Vagina (tissue), 2 donors: ENCODE measurements around the gene PPP6R2. TPM values are rescaled to one million over a fixed set of nuclear protein-coding genes. Genes with fewer than 3 reads are reported as not detected.

Source experiments
- DNase-seq, 2 donors: peaks; one replicate each; pipeline ENCODE4 v3.0.0-alpha.2; 2017; ENCODE audit errors: extremely low spot score in 2 of 2
- H3K27ac ChIP-seq: fragments of 200-600 bp; sonication (generic); one replicate; pipeline ENCODE4 v1.5.1; 2019
- H3K27me3 ChIP-seq: fragments of 200-600 bp; sonication (generic); one replicate; pipeline ENCODE4 v1.5.1; 2019
- H3K36me3 ChIP-seq, 2 donors: fragments of 200-600 bp; sonication (generic); one replicate each; pipeline ENCODE4 v1.5.1; 2017 to 2019
- H3K4me1 ChIP-seq: fragments of 200-600 bp; sonication (generic); one replicate; pipeline ENCODE4 v1.5.1; 2019
- H3K4me3 ChIP-seq, 2 donors: fragments of 200-600 bp; sonication (generic); 1 replicate in 1 of 2; 2 replicates in 1 of 2; pipeline ENCODE4 v1.5.1; 2016 to 2019
- H3K9me3 ChIP-seq: fragments of 200-600 bp; sonication (generic); one replicate; pipeline ENCODE4 v1.5.1; 2019
- POLR2A ChIP-seq, 2 donors: fragments of 450-650 bp; IDR thresholded peaks; one replicate each; pipeline ENCODE4 v1.6.1; 2017; ENCODE audit warnings: antibody characterized with exemption in 2 of 2, mild to moderate bottlenecking in 2 of 2, moderate library complexity in 2 of 2
- POLR2AphosphoS5 ChIP-seq, 2 donors: sonication (generic); formaldehyde crosslinking; IDR thresholded peaks; one replicate each; pipeline ENCODE4 v1.9.0; 2017; ENCODE audit warnings: antibody characterized with exemption in 2 of 2, mild to moderate bottlenecking in 2 of 2, low read depth in 1 of 2; ENCODE audit not compliant: insufficient read depth in 1 of 2
- intact Hi-C: fragments of 100-400 bp; cut with DNase I; formaldehyde crosslinking; loops from one replicate; pipeline ENCODE4 v1.15.1; 2023
- total RNA-seq: library from RNA; depleted of rRNA; stranded (reverse); fragments of >200 nt; gene quantifications from one replicate; pipeline ENCODE4 v1.2.3, GENCODE V29; 2016
- TF ChIP-seq, protein P1 (sequence below), 3 experiments: fragments of 450-650 bp in 2 of 3; fragments of 200-600 bp in 1 of 3; sonication (generic) in 1 of 3; IDR thresholded peaks; one replicate each; pipeline ENCODE4 v1.5.1; 2017 to 2019; ENCODE audit warnings: antibody characterized with exemption in 3 of 3, mild to moderate bottlenecking in 2 of 3, moderate library complexity in 2 of 3

The PPP6R2 gene
- total RNA-seq, 1 donor from 2014 or later: 49.1 TPM

DNA sequence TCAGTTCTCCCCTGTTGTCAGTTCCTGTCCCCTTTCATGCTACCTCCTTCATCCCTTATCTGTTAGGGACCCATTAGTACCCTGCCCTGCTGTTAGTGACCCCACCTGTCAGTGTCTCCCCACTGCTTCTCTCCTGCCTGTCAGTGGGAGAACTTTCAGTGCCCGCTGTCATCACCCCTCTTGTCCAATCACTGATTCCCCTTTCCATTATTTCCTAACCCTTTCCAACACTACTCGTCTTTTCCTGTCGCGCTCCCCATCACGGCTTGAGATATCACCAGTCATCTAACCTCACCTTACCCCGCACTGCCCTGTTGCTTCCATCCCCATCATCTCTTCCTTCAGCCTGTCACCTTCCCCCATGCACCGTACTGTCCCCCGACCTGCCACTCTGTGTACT lies 4.0 kb downstream of the PPP6R2 start:
- DNase-seq: no peak
- Histone ChIP-seq H3K4me1 (peaks cover 27% of the 10 kb centered on the region), H3K4me3 (no peak overlapping the region), H3K9me3 (no peaks in the 10 kb centered on the region), H3K27me3 (no peaks in the 10 kb centered on the region), H3K36me3 (peaks cover 0 to 6% of the 10 kb centered on the region in 2 donors), H3K27ac (no peak overlapping the region)
- intact Hi-C loops: no loop called here
- TF ChIP-seq POLR2A (IDR thresholded peaks at IDR 0.05) (no peak), POLR2AphosphoS5 (IDR thresholded peaks at IDR 0.05; ENCODE audit: insufficient read depth in 1 of 2, low read depth in 1 of 2) (no peak)
- TF ChIP-seq, protein P1, sequence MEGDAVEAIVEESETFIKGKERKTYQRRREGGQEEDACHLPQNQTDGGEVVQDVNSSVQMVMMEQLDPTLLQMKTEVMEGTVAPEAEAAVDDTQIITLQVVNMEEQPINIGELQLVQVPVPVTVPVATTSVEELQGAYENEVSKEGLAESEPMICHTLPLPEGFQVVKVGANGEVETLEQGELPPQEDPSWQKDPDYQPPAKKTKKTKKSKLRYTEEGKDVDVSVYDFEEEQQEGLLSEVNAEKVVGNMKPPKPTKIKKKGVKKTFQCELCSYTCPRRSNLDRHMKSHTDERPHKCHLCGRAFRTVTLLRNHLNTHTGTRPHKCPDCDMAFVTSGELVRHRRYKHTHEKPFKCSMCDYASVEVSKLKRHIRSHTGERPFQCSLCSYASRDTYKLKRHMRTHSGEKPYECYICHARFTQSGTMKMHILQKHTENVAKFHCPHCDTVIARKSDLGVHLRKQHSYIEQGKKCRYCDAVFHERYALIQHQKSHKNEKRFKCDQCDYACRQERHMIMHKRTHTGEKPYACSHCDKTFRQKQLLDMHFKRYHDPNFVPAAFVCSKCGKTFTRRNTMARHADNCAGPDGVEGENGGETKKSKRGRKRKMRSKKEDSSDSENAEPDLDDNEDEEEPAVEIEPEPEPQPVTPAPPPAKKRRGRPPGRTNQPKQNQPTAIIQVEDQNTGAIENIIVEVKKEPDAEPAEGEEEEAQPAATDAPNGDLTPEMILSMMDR (IDR thresholded peaks at IDR 0.05): no peak

DNA sequence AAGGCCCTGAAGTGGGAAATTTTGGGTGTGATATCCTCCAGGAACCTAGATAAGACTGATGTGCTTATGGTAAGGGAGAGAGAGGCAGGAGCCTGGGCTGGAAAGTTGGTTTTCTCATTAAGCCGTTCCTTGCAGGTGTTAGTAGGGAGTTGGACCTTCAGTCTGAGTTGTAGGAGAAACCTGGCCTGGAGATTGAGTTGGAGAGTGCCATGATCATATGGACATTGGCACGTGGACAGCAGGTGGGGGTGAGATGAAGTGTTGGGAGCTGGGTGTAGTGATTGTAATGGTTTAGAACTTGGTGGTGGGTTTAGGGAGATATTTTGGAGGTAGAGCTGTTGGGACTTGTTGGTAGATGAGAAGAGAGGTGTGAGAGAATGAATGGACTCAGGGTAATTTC lies 4.9 kb downstream of the PPP6R2 start:
- Histone ChIP-seq H3K9me3 (no peaks in the 10 kb centered on the region), H3K4me3 (no peak overlapping the region), H3K4me1 (peaks cover 18% of the 10 kb centered on the region), H3K27me3 (no peaks in the 10 kb centered on the region), H3K36me3 (peaks cover 0 to 6% of the 10 kb centered on the region in 2 donors), H3K27ac (no peak overlapping the region)
- intact Hi-C loops: no loop called here
- no peak for DNase-seq
- TF ChIP-seq POLR2AphosphoS5 (IDR thresholded peaks at IDR 0.05; ENCODE audit: insufficient read depth in 1 of 2, low read depth in 1 of 2) (no peak), POLR2A (IDR thresholded peaks at IDR 0.05) (no peak)
- TF ChIP-seq, protein P1 (IDR thresholded peaks at IDR 0.05): no peak

DNA sequence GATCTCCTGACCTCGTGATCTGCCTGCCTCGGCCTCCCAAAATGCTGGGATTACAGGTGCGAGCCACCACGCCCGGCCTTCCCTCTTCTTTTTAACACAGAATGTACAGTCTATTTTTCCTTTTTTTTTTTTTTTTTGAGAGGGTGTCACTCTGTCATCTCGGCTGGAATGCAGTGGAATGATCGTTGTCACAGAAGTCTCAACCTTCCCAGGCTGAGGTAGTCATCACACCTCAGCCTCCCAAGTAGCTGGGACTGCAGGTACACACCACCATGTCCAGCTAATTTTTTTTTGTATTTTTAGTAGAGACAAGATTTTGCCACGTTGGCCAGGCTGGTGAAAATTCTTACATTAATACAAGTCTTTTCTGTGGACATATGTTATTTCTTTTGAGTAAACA lies 13.1 kb downstream of the PPP6R2 start:
- Histone ChIP-seq H3K27ac (no peak overlapping the region), H3K9me3 (no peaks in the 10 kb centered on the region), H3K27me3 (no peaks in the 10 kb centered on the region), H3K4me1 (peaks cover 6% of the 10 kb centered on the region), H3K4me3 (no peak overlapping the region), H3K36me3 (peaks cover 0 to 14% of the 10 kb centered on the region in 2 donors)
- TF ChIP-seq POLR2AphosphoS5 (IDR thresholded peaks at IDR 0.05; ENCODE audit: insufficient read depth in 1 of 2, low read depth in 1 of 2) (no peak), POLR2A (IDR thresholded peaks at IDR 0.05) (no peak)
- TF ChIP-seq, protein P1 (IDR thresholded peaks at IDR 0.05): no peak
- no peak for DNase-seq
- intact Hi-C loops: no loop called here

DNA sequence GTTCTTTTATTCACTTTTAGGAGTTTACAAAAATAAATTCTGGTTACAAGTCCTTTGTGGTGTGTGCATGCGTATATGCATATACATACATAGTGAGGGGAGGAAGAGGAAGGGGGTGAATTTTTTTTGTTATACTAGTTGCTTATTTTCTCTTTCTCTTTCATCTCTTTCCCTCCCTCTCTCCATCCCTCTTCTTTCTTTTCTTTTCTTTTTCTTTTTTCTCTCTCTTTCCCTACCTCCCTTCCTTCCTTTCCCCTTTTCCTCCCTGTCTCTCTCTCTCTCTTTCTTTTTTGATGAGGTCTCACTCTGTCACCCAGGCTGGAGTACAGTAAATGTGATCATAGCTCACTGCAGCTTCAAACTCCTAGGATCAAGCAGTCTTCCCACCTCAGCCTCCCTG lies 14.1 kb downstream of the PPP6R2 start:
- Histone ChIP-seq H3K36me3 (peaks cover 0 to 8% of the 10 kb centered on the region in 2 donors), H3K4me3 (no peak overlapping the region), H3K27me3 (no peaks in the 10 kb centered on the region), H3K27ac (no peak overlapping the region), H3K4me1 (peaks cover 13% of the 10 kb centered on the region), H3K9me3 (no peaks in the 10 kb centered on the region)
- DNase-seq: no peak
- intact Hi-C loops: no loop called here
- TF ChIP-seq, protein P1 (IDR thresholded peaks at IDR 0.05): no peak
- no peak for TF ChIP-seq POLR2A (IDR thresholded peaks at IDR 0.05)
- no peak for TF ChIP-seq POLR2AphosphoS5 (IDR thresholded peaks at IDR 0.05; ENCODE audit: insufficient read depth in 1 of 2, low read depth in 1 of 2)

DNA sequence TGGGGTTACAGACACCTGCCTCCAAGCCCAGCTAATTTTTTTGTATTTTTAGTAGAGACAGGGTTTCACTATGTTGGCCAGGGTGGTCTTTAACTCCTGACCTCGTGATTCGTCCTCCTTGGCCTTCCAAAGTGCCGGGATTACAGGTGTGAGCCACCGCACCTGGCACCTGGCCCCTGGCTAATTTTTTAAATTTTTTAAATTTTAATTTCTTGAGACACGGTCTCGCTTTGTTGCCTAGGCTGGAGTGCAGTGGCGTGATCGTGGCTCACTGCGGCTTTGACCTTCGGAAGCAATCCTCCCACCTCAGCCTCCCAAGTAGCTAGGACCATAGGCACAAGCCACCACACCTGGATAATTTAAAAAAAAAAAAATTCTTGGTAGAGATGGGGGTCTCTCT lies 14.6 kb downstream of the PPP6R2 start:
- TF ChIP-seq POLR2AphosphoS5 (IDR thresholded peaks at IDR 0.05; ENCODE audit: insufficient read depth in 1 of 2, low read depth in 1 of 2): no peak
- intact Hi-C loops: no loop called here
- no peaks in the 10 kb centered on the region for H3K27me3 ChIP-seq
- H3K4me1 ChIP-seq: peaks cover 13% of the 10 kb centered on the region
- peaks cover 0 to 8% of the 10 kb centered on the region in 2 donors for H3K36me3 ChIP-seq
- no peak overlapping the region for H3K4me3 ChIP-seq
- no peaks in the 10 kb centered on the region for H3K9me3 ChIP-seq
- no peak for DNase-seq
- H3K27ac ChIP-seq: no peak overlapping the region
